ENCODE data around the gene PHRF1.
A peak's percentile ranks its signal among the peaks of the same experiment; 100 is the strongest.

Gene PHRF1

DNA sequence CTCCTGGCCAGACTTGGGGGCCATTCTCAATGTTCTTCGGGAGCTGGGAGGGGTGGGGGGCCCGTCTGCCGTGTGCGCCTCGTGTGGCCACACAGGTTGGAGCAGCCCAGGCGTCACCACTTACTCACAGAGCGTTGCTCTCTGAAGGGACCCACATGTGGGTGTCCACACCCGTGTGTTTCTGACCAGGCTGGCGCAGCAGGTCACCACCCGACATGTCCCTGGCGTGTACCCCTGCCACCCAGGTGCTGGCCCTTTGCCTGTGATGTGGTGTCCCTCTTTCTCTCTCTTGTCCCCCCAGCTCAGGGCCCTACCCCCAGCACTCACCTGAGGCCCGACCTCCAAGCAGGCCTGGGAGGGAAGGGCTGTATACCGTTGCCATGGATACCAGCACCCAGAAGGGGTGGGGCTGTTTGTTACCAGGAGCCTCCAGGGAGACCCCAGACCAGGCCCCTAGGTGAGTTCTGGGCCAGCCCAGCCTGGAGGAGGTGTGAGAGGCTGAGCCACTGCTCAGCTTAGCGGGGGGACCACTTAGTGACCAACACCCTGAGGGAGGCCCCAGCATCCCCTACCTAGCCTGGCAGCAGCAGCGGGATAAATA, 17.1 kb upstream of the PHRF1 start:
- DNase-seq: no peak

DNA sequence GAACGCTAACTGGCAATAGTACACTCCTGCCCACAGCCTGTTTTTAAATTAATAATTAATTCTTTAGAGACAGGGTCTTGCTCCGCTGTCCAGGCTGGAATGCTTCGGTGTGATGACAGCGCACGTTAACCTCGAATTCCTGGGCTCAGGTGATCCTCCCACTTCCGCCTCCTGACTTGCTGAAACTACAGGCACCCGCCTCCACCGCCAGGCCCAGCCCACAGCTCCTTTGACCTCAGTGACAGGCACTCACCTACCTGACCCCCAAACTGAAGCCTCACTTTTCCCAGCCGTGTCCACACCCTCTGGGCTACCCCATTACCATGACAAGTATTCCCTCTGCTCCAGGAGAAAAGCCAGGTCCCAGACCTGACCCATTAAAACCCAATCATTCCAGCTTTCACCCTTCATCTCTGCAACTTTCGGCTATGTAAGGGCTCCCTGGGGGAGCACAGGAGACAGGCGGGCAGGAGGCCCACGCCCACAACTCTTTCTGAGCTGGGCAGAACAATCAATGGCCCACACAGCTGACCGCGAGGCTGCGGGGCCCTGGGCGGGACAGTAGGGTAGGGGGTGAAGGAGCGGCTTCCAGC, 16.5 kb upstream of the PHRF1 start:
- no peak for DNase-seq

DNA sequence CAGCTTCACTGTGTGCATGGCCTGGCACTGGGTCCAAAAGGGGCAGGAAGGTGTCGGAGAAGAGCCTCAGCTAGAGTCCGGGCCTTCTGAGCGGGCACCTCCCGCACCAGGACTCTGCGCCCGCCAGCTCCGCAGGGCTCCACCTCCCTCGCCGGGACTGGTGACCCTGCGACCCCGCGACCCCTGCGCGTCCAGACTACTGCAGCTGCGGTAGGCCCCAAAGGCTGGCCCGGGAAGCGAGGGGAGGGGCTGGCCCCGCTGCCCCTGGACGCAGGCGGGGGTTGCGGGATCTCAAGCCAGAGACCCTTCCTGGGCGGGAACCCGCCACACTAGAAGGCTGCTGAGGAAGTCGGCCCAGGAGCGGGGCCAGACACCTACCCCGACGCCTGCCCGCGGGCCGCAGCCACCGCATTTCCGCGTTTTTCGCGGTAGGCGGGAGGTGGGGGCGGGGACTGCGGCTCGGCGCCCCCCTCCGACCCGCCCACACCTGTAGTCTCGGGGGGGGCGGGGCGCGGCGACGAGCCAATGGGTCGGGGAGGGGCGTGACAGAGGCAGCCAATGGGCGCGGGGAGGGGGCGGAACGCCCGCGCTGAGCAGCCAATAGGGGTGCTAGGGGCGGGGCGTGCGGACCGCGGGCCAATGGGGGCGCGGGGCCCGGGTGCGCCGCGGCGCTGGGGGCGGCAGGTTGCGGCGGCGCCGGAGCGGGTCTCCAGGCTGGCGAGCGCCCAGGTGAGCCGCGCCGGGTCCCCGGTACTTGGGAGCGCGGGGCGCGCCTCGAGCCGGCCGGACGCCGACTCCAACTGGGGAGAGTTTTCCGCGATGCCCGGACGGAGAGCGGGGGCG, 15.7 kb upstream of the PHRF1 start, which contains the start of the genes LMNTD2 and RASSF7:
TSS of gene LMNTD2 (minus strand) at position 434 of the 843 bp plus-strand sequence. CDS start at position 412, 22 bp downstream.
TSS of gene RASSF7 (plus strand) at position 666 of the 843 bp plus-strand sequence. CDS start 799 bp downstream, outside the sequence.
- peak; percentile 96 for DNase-seq

DNA sequence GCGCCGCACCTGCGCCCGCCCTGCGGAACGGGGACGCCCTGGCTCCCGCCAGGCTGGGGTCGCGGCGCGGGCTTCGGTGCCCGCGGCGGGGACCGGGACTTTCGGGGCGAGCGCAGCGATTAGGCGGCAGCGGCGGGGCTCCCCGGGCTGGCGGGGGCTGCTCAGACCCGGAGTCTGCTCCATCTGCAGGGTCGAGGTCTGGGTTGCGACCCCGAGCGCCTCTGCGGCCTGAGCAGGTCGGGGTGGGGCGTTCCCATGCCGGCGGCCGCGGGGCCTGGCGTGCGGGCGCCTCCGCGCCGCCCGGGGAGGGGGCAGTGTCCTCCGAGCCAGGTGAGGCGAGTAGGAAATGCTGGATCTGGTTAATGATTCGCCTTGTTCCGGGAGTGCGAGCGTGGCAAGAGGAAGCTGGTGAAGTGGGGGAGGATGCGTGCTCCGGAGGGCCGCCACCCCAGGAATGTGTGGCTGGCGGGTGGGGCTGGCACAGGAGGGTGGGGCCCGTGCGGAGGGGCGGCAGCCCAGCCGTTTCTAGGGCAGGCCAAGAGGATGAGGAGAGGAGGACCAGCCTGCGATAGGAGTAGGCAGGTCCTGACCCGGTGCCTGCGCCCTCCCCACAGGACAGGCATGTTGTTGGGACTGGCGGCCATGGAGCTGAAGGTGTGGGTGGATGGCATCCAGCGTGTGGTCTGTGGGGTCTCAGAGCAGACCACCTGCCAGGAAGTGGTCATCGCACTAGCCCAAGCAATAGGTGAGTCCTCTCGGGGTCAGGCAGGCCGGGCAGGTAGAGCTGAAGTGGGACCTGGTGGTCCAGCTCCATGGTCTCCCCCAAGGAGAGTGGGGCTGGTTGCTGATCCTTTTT, 14.9 kb upstream of the PHRF1 start:
- DNase-seq: no peak

DNA sequence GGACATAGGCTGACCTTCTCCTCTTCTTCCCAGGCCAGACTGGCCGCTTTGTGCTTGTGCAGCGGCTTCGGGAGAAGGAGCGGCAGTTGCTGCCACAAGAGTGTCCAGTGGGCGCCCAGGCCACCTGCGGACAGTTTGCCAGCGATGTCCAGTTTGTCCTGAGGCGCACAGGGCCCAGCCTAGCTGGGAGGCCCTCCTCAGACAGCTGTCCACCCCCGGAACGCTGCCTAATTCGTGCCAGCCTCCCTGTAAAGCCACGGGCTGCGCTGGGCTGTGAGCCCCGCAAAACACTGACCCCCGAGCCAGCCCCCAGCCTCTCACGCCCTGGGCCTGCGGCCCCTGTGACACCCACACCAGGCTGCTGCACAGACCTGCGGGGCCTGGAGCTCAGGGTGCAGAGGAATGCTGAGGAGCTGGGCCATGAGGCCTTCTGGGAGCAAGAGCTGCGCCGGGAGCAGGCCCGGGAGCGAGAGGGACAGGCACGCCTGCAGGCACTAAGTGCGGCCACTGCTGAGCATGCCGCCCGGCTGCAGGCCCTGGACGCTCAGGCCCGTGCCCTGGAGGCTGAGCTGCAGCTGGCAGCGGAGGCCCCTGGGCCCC, 14.1 kb upstream of the PHRF1 start:
- DNase-seq: no peak

DNA sequence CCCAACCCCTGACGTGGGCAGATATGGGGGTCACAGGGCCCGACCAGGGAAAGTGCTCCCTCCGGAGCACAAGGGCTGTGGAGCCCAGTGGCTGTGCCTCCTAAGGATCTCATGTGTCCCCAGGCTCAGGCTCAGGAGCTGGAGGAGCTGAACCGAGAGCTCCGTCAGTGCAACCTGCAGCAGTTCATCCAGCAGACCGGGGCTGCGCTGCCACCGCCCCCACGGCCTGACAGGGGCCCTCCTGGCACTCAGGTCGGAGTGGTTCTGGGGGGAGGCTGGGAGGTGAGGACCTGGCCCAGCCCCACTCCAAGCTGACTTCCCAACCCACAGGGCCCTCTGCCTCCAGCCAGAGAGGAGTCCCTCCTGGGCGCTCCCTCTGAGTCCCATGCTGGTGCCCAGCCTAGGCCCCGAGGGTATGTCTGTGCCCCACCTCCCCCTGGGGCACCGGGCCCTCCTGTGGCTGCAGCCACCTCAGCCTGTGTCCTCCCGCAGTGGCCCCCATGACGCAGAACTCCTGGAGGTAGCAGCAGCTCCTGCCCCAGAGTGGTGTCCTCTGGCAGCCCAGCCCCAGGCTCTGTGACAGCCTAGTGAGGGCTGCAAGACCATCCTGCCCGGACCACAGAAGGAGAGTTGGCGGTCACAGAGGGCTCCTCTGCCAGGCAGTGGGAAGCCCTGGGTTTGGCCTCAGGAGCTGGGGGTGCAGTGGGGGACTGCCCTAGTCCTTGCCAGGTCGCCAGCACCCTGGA, 13.0 kb upstream of the PHRF1 start:
- DNase-seq: no peak

DNA sequence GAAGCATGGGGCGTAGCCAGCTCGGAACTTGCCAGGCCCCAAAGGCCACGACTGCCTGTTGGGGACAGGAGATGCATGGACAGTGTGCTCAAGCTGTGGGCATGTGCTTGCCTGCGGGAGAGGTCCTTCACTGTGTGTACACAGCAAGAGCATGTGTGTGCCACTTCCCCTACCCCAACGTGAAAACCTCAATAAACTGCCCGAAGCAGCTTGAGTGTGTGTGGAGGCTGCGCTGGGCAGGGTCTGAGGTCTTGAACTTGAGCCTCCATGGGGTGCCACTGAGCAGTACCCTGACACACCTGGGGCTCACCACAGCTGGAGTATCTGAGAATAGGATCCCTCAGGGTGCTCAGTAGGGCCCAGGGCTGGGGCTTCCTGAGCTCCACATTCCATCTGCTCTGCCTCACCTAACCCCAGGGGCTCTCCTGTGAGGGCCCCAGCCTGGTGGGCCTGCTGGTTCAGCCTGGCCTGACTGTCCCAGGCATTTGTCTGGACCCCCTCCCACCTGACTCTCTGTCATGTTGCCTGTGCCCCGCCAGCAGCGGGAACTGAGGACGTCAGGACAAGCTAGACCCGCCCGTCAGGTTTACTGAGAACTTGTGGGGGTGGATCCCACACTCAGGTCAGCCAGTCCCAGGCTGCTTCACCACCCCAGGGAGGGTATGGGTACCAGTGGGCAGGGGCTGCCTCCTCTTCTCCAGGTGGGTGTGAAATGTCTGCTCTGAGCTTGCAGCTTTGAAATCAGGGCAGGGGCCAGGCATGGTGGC, 12.3 kb upstream of the PHRF1 start:
- DNase-seq: no peak

DNA sequence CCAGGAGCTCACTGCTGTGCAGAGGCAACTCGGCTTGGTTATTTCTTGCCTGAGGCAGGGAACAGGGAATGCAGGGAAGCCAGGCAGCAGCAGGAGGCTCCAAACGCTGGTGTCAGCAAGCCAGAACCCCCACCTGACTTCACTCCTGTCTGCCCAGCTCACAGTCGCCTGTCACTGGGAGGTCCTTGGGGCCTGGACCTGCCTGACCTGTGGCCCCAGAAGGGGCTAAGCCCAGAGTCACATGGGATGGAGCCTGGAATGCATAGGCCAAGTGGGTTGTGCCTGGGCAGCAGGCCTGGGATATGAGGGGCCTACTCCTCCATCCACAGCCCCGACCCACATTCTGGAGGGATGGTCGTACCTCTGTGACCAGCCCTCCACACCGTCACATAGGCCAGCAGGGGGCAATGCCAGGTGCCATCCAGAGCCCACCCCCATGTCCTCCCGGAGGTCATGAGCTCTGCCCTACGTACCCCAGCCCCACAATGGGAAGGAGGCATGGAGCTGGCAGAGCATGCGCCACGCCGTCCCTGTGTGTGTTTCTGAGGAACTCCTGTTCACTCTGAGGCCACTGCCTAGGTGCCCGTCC, 10.3 kb upstream of the PHRF1 start:
- DNase-seq: peak; percentile 27

DNA sequence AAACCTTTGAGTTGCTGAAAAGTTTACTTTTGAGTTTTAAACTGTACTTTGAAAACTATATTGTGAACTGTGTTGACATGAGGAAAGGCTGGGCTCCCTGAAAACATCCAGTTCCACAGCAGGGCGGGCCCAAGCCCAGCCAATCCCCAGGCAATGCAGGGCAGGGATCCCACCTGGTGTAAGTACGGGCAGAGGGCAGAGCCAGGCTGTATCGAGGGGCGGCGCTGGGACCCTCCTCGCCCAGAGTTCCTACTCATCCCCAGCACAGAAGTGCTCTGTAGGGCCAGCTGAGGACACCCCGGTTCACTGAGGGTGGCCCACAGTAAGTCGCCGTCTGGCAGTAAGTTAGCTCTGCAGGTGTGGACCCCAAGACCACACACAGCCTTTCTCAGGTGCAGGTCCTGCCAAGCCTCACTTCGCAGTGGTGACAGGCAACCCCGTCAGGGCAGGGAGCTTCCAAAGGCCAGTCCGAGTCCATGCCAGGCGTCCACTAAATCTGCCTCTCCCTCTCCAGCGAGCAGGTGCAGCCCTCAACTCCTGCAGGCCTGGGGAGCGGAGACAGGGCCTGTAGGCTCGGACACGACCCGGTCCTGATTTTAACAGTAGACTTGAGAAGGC, 9.2 kb upstream of the PHRF1 start:
- no peak for DNase-seq

DNA sequence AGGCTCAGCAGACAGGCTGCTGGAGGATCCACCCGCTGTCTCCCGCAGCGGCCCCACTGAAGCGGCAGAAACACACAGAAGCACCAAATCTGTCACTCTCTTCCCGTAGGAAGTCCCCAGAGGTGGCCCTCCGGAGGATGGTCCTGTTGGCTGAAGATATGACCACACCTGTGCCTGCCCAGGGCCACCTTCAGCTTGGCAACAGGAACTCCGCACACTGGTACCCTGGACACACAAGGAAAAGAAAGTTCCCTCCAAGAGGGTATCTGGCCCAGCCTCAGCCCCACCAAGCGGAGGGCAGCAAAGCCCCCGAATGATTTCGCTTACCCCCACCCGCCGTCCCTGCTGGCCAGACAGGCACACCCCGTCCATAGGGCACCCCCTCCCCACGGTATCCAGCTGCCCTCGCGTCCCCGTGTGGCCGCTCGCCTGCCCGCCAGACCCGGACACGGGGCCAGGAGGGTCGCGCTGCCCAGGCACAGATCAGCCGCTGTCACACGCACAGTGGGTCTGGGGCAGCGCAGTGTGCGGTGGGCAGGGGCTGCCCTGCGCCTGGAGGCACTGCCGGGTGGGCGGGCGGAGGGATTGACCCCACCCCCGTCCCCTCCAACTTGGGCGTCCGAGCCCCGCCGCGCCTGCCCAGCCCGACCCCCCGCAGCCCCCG, 8.5 kb upstream of the PHRF1 start:
- no peak for DNase-seq

DNA sequence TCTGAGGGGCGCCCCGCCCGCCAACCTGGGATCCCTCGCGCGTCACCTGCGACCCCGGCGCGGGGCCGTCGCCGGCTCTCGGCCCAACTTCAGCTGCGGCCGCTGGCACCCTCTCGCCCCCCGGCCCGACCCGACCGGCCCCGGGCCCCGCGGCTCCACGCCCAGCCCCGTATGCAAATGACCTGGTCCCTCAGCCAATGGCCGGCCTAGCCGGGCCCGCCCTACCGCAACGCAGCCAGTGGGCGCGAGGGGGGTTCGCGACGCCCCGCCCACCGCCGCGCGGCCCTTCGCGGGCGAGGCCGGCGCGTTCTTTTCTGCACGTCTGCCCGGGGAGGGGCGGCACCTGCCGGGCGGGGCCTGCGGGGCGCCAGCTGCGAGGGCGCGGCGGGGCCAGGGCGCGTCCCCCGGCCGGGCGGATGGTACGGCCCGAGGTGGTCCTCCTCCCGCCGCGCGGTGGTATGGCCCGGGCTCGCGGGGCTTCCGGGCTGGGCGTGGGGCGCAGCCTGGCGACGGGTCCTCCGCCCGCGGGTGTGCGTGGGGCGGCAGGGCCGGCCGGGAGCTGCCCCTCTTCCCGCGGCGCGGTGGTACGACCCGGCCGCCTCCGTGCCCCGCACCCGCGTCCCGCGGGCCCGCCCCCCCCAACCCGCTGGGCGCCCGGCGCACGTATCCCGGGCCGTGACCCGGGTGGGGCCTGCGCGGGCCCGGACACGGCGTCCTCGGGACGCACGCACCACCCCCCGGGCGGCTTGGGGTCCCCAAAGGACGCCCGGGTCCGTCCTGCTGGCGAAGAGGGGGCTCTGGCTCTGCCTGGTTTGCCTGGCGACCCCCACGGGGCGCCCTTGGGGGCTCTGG, 7.7 kb upstream of the PHRF1 start:
- DNase-seq: peak; percentile 97

DNA sequence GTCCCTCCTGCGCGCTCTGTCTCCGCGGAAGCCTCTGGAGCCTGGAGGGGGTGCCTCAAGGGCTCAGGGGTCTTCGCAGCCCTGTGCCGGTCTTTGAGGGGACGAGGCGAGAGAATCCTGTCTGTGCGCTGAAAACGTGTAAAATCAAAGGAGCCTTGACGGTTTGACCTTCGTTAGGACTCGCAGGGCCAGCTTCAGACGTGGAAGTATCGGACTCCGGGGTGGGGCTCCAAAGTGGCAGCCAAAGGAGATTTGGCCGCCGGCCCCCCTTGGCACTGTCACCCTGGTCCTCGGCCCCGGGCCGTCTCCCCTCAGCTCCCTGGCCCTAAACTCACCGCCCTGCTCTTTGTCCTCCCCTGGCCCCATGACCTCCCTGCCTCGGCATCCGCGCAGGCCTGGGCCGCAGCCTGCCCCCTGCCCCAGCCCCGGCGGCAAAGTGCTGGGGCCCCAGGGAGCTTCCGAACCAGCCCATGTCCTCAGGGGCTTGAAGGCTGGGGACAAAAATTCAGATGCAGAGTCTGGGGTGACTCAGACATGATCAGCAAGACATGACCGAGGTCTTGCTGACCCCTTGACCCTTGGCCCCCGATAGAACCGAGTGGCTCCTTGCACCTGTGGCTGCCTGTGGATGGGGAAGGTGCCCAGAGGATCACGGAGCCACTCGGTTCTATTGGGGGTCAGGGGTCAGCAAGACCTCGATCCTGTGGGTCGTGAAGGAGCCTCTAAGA, 6.9 kb upstream of the PHRF1 start:
- DNase-seq: no peak

DNA sequence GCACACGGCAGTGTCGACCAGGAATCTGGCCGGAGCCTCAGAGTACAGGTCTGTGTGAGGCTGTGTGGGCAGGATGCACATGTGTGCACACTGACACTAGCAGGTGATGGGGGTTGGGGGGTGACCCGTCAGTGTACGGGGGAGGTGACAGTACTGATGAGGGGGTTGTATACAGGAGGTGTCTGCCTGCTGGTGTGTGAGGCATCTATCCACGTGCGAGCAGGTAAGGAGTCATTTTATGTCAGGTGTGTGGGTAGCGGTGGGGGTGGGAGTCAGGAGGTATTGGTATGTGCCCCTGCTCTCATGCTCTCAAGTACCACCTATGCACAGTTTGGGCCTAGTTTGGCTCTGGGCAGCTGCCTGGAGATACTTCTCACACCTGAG, 4.5 kb upstream of the PHRF1 start:
- no peak for DNase-seq

DNA sequence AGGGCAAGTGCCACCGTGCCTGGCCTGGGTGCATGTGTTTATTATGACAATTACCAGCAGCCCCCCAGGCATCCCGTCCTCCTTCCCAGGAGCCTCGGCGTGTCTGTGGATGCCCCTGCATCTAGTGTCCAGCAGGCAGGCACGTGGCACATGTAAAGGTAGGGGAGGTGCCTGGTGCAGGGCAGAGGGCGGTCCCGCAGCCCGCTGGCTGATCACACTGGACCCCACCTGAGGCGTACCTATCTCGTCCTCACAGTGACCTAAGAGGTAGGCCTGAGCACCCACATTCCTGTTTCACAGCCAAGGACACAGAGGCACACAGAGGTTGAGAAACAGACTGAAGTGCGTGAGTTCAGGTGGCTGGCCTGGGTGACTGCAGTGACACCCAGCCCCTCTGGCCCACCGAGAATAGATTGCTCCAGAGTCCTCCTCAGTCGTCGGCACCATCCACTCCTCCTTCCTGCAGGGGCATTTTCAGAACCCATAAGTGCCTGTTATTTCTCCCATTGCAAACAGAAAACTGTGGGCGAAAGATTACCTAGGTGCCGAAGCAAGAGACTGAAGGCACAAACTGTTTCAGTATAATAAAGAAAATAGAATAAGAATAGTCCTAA, 3.0 kb upstream of the PHRF1 start:
- no peak for DNase-seq

DNA sequence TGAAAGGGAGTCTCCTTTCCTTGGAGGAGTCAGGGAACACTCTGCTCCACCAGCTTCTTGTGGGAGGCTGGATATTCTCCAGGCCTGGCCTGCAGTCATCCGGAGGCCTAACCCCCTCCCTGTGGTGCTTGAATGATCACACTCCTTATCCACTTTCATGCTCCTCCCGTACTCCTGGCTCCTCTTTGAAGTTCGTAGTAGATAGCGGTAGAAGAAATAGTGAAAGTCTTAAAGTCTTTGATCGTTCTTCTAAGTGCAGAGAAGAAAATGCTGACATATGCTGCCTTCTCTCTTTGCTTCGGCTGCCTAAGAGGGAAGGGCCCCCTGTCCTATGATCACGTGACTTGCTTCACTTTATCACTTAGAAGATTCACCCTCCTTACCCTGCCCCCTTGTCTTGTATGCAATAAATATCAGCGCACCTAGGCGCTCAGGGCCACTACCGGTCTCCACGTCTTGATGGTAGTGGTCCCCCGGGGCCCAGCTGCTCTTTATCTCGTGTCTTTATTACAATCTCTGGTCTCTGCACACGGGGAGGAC, 2.2 kb upstream of the PHRF1 start:
- peak; percentile 24 for DNase-seq

DNA sequence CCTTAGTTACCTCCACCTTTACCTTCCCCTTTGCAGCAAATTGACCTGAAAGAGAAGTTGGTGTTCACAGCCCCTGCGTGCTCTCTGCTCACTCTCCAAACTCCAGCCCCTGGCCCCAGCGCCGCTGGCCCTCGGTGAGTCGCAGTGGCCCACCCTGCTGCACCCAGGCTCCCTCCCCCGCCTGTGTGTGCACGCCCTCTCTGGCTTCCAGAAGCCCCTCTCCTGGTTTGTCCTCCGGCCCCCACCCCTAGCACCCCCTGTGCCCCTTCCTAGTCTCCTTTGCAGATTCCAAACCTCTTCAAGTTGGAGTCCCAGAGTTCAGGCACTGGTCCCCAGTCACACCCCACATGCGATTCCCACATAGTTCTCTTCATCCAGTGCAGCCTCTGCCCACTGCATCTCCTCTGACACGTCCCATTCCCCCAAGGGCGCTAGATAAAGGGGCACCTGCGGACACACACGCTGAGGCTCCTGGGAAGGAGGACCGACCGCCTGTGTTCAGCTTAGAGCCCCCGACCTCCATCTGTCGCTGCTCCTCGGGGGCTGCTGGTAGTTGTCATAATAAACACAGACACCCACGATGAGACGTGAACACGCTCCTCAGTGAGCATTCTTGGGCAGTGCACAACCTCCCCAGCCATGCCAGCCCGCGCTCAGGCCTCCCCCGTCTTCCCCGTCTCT, 1.5 kb upstream of the PHRF1 start:
- DNase-seq: no peak
